Sciatic nerve (tissue), 2 donors: ENCODE results near the gene PDIA4. TPM values are rescaled to one million over a fixed set of nuclear protein-coding genes. Genes with fewer than 3 reads are reported as not detected.
"Not testable (repeated sequence)": the region's sequence is repeated elsewhere in the genome, so short reads cannot be mapped to it uniquely, and the experiment has no call there.

ENCODE experiments used
- ATAC-seq: fragments of 200-7000 bp; cut with Tn5 transposase; one replicate; pipeline ENCODE4 v1.9.1; 2020; ENCODE audit warnings: mild to moderate bottlenecking, moderate library complexity
- DNase-seq: peaks from one replicate; pipeline ENCODE4 v3.0.0-alpha.2; 2020; ENCODE audit warnings: low spot score
- intact Hi-C: fragments of 100-400 bp; cut with DNase I; formaldehyde crosslinking; loops from one replicate; pipeline ENCODE4 v1.14.2; 2022
- total RNA-seq: library from RNA; stranded (reverse); fragmentation: NEBNext Ultra II Directional; extraction: Animal tissue kit (Norgen Biotek cat#: 25700); gene quantifications from one replicate; pipeline ENCODE4 v1.2.1, GENCODE V29; 2021
- donor health status: DM: no; HTN: no; CAD: no.
- donor health status: DM: no; HTN: no; CAD: no.

The PDIA4 gene, protein sequence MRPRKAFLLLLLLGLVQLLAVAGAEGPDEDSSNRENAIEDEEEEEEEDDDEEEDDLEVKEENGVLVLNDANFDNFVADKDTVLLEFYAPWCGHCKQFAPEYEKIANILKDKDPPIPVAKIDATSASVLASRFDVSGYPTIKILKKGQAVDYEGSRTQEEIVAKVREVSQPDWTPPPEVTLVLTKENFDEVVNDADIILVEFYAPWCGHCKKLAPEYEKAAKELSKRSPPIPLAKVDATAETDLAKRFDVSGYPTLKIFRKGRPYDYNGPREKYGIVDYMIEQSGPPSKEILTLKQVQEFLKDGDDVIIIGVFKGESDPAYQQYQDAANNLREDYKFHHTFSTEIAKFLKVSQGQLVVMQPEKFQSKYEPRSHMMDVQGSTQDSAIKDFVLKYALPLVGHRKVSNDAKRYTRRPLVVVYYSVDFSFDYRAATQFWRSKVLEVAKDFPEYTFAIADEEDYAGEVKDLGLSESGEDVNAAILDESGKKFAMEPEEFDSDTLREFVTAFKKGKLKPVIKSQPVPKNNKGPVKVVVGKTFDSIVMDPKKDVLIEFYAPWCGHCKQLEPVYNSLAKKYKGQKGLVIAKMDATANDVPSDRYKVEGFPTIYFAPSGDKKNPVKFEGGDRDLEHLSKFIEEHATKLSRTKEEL
- 61.5 TPM for total RNA-seq

DNA sequence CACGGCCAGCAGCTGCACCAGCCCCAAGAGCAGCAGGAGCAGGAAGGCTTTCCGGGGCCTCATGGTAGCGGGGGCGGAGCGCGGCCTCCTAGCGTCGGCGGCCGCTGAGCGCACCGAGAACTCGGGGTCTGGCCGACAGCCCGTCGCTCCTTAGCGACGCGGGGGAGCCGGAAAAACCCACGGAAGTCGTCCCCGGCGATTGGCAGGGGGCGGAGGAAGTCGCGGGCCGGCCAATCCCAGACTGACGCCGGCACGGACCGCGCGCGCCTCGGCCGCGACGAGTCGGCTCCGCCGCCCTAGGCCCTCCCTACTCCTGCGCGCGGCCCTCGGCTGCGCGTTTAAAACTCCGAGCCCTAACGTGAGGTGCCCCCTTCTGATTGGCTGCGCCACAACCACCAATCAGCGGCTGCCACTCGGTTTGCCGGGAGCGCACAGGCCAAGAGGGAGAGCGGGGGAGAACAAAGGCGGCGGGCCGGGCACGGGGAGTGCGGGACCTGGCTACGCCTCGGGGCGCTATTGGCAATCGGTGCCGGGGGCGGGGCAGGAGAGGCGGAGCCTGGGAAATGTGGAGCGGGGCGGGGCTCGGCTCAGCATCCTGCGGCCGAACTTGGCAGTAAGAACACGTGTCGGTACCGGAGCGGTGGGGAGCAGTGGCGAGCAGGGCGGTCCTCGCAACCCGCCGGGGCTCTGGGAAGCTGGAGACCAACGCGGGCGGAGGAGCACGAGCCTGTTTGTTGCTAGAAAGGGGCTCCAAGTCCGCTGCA lies at the start of gene PDIA4:
Gene PDIA4 (minus strand): TSS at position 160 of the 764 bp plus-strand sequence. CDS start 97 bp downstream, at position 63.
- intact Hi-C loops = no loop called here
- ATAC-seq (peak; percentile 99), DNase-seq (peak; percentile 100)

DNA sequence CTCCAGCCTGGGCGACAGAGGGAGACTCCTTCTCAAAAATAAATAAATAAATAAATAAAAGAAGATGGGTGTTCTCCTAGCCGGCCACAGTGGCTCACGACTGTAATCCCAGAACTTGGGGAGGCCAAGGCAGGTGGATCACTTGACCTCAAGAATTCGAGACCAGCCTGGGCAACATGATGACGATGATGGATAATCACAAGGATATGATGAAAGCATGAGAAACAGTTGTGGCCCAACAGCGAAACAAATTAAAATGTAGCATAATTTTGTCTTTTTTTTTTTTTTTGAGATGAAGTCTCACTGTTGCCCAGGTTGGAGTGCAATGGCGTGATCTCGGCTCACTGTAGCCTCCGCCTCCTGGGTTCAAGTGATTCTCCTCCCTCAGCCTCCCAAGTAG lies 49.3 kb upstream of the PDIA4 start:
- intact Hi-C loops = no loop called here
- ATAC-seq (no peak), DNase-seq (no peak)

DNA sequence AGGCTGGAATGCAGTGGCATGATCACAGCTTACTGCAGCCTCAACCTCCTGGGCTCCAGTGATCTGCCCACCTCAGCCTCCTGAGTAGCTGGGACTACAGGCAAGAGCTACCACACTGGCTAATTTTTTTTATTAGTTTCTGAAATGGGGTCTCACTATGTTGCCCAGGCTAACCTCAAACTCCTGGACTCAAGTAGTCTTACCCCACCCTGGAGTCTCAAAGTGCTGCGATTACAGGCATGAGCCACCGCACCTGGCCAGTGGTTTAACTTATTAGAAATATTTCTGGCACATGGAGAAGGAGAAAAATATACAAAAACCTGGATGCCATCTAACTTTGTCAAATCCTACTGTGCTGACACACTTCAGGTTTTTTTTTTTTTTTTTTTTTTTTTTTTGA lies 47.0 kb upstream of the PDIA4 start:
- ATAC-seq (no peak), DNase-seq (no peak)
- intact Hi-C loops = no loop called here

DNA sequence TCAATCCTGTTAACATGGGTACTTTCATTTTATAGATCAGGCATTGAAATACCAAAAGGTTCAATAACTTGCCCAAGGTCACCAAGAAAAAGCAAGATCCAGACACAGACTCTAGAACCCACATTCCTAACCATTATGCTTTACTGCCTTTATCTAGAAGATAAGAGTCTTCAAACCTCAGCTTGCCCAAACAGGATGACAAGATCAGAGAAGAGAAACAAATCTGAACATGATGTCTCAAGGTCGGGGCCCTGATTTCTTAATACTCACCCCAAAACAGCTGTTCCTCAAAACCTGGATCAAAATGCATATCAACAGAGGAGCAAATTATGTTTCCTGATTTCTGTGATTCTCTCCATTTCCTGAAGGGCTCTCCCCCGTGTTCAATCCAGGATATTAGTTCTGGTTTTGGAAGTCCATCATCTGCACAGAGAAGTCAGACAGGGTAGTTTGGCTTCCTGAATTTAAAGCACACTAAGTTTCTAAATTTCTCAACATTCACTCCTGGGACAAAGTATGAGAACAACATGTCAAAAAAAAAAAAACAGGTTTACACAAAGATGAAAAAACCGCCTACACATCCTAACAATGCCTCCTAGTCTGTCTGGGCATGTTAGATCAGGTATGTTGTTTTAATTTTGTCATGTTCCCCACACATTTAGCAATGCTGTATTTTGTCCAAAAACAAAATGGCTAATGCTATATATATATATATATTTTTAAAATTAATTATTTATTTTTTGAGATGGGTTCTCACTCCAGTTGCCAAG lies 46.0 kb upstream of the PDIA4 start:
- intact Hi-C loops = no loop called here
- ATAC-seq (no peak), DNase-seq (no peak)

DNA sequence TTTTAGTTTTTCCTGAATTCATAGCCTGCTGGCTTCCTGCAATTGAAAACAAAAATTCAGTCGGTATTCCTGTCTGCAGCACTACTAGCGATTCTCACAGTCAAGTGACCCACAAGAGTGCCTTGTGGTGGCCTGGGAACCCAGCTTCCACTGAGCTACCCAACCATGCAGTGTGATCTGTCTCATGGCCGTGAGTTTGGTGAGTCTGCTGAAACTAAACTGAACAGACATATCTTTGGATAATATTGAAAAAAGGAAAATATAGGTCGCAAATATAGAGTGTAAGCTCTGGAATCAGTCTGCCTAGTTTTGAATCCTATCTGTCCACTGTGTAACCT lies 44.1 kb upstream of the PDIA4 start:
- intact Hi-C loops = no loop called here
- ATAC-seq (no peak), DNase-seq (no peak)

DNA sequence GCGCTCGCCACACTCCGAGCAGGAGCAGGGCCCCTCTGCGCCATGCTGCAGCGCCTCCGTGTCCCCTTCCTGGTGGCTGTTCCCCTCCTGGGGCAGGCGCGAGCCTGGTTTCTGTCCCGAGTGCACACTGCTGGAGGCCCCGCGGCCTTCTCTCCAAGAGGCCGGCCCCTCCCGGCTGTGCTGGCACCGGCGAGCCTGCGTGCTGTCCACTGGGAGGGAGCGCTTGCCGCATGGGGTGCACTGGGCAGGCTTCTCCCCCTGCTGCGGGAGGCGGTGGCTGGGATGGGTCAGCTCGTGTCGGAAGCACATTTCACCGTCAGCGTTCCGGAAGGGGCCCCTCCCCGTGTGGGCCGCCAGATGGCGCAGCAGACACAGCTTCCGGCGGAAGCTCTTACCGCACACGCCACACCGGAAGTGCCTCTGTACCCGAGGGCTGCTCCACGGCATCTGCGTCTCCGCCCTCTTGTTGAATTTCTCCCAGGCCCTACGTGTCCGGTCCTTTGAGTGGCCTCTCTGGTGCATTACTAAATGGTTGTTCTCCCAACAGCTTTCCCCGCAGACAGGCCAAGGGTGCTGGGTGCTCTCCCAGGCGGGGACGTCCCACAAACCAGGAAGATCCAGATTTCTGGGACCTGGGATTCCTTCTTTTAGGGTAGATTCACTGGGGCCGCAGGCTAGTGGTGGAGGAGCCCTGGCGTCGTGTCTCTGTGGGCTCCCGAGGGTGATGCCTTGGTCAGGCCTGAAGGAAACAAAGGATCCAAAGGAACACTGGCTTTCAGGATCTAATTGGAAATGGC lies 43.5 kb upstream of the PDIA4 start:
- intact Hi-C loops = no loop called here
- DNase-seq (no peak), ATAC-seq (peak; percentile 44)

DNA sequence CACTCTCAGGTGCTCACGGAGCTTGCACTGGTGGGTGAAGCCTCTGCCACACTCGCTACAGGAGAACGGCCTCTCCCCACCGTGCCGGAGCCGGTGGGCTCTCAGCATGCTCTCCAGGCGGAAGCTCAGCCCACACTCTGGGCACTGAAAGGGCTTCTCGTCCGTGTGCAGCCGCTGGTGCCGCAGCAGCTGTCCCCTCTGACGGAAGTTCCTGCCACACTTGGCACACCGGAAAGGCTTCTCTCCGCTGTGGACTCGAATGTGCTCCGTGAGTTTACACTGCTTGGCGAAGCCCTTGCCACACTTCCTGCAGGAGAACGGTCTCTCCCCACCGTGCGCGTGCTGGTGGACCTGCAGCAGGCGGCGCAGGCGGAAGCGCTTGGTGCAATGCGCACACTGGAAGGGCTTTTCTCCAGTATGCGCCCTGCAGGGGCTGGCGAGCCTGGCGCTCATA lies 42.9 kb upstream of the PDIA4 start:
- ATAC-seq (peak; percentile 17), DNase-seq (no peak)
- intact Hi-C loops = no loop called here

DNA sequence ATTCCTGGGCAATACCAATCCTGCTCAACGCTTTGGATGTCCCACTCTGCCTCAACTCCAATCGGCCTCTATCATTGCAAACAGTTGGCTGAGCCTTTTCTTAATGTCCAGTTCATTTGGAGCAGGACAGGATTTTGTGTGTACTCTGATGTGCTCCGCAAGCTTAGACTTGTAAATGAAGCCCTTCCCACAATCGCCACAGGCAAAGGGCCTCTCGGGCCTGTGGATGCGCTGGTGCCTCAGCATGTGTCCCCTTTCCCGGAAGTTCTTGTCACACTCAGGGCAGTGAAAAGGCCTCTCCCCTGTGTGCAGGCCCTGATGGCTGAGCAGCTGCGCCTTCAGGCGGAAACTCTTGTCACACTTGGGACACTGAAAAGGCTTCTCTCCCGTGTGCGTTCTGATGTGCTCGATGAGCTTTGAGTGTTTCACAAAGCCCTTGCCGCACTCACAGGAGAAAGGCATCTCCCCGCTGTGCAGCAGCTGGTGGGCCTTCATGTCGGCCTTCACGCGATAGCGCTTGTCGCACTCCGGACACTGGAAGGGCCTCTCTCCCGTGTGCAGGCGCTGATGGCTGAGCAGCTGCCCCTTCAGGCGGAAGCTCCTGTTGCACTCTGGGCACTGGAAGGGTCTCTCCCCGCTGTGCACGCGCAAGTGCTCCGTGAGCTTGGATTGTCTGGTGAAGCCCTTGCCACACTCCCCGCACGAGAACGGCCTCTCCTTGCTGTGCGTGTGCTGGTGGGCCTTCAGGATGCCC lies 42.2 kb upstream of the PDIA4 start:
- DNase-seq = no peak
- intact Hi-C loops = no loop called here
- no peak for ATAC-seq

DNA sequence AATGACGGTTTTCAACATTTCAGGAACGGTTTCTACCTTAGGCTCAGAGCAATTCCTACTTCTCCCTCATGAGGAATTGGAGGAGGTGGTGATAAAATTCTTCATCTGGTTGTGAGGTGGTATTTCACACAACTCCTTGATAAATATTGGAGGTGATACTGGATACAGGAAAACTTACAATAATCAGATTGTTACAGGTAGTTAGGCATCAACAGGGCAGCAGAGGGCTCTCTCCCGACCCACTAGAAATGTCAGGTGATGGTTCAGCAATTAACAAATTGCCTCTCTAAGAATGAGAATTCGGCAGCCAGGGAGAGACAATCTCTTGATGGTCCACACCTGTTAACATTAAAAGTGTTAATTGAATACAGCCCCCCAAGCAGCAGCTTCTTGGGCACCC lies 39.6 kb upstream of the PDIA4 start:
- no peak for ATAC-seq
- intact Hi-C loops = loop anchor here (5.0 kb wide), 1 partner anchor 61 kb away; no protein-coding TSS in a partner anchor

DNA sequence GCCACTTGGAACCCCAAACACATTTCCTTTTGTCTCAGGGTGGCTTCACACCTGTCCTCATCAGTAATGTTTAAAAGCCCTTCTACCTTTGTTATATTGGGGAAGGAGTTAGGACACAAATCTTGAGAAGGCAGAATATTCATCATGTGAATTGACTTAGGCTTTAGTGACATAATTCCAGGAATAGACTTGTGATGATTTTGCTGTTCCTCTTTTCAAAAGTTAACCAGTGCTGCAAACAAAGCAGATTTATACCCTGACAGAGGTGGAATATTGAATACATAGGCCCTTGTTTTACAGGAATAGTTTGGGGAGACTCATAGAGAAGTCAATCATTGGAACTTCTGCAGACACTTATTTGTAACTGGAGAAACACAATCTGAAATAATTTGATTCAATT lies 35.2 kb upstream of the PDIA4 start:
- DNase-seq (no peak), ATAC-seq (no peak)
- intact Hi-C loops = no loop called here

More for the DNA sequence above, 39.6 kb upstream of the PDIA4 start:
- no peak for DNase-seq

DNA sequence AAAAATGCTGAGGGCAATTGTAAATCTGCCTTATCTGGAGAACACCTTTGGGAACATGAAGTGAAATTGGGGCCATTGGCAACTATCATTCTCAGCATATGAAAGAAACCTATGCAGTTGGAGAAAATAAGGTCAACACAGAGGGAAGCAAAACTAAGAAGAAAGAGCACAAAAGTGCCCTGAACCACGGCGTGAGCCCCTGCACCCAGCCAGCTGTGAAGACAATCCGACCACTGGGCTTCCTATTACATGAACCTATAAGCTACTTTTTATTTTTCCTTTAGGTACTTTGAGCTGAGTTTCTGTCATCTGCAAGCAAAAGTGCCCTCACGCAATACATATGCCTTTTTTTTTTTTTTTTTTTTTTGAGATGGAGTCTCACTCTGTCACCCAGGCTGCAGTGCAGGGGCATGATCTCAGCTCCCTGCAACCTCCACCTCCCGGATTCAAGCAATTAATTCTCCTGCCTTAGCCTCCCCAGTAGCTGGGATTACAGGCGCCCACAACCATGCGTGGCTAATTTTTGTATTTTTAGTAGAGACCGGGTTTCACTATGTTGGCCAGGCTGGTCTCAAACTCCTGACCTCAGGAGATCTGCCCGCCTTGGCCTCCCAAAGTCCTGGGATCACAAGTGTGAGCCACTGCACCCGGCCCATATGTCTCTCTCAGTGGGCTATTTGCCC lies 34.1 kb upstream of the PDIA4 start:
- intact Hi-C loops, ATAC-seq, DNase-seq: not testable (repeated sequence)

DNA sequence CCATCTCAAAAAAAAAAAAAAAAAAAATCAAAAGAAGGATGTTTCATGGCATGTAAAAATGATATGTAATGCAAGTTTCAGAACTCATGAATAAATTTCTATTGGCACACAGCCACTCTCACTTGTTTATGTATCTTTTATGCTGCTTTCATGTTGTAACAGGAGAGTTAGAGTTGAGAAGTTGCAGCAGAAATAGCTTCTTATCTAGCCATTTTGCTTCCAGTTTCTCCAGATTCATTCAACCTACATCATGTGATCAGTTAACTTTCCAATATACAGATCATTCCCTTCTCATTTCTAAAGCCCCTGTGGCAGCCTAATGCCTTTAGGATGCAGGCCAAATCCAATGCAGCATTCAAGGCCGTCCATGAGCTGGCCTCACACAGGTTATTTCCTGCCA lies 31.9 kb upstream of the PDIA4 start:
- intact Hi-C loops = no loop called here
- no peak for ATAC-seq
- DNase-seq = no peak

DNA sequence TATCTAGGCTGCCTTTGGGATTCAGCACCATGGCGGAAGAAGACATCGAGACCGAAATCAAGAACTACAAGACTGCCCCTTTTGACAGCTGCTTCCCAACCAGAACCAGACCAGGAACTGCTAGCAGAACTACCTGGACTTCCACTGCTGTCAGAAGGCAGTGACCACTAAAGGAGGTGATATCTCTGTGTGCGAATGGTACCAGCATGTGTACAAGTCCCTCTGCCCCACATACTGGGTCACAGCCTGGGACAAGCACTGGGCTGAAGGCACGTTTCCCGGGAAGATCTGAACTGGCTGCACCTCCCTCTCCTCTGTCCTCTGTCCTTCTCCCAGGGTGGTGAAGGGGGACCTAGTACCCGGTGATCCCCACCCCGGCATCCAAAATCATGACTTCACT lies 25.6 kb upstream of the PDIA4 start:
- DNase-seq = no peak
- intact Hi-C loops = no loop called here
- ATAC-seq = no peak

DNA sequence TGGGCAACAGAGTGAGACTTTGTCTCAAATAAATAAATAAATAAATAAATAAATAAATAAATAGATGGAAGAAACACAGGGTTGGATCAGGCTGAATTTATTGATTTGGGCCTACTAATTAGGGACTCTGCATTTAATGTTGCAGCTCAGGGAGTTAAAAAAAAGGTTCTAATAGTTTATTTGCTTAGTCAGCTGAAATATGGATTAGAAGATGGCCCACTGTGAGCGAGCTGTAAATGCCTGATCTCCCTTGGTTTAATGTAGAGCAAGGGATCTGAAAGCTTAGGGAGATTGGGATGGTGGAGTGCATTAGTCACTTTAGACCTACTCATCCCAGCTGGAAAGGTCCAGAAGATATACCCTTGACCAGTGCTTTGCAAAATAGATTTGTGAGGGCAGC lies 25.1 kb upstream of the PDIA4 start:
- intact Hi-C loops = no loop called here
- ATAC-seq = no peak

DNA sequence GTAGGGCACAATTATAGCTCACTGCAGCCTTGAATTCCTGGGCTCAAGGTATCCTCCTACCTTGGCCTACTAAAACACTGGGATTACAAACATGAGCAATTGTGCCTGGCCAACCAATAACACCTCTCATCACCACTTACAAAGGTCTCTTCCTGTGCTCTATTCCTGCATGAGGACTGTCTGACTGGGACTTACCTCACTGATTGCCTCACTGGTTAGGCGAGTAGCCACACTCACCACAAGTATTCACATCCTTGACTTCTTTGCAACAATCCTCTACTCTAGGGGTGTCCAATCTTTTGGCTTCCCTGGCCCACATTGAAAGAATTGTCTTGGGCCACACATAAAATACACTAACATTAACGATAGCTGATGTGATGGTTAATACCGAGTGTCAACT lies 22.6 kb upstream of the PDIA4 start:
- DNase-seq (no peak), ATAC-seq (no peak)
- intact Hi-C loops = no loop called here

More for the DNA sequence above, 25.1 kb upstream of the PDIA4 start:
- DNase-seq = no peak

DNA sequence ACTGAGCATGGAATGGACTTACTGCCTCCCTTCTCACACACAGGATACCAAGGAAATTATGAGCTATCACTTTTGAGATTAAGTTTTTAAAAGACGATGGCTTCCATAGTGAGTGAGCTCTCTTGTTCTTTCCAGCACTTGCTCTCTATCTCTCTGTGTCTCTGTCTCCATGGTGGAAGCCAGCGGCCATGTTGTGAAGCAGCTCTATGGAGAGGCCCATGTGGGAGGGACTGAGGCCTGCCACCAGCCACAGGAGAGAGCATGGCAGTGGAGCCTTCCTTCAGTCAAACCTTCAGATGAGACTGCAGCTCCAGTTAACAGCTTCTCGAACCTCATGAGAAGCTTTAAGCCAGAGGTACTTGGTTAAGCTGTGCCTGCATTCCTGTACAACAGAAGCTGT lies 20.5 kb upstream of the PDIA4 start:
- intact Hi-C loops = no loop called here
- DNase-seq (no peak), ATAC-seq (no peak)

DNA sequence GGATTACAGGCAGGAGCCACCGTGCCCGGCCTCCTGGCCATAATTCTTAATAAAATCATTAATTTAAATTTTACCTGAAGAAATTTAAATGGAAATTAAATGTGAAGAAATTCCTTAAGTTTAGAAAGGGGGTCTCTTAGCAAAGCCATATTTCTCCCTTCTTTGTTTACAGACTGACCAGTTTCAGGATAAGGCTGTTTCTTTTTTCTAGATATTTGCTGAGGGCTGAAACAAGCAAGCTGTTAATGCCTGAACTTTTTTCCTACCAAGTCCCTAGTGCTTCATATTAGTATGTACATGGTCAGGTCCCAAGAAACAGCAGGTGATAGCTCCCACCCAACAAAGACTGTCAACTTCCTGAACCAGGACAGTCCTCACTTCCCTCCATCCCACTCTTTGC lies 18.1 kb upstream of the PDIA4 start:
- ATAC-seq (no peak), DNase-seq (no peak)
- intact Hi-C loops = no loop called here
